H1 (cell line): ENCODE results near the gene XPOT.

Source experiments
- CTCF ChIP-seq, 3 experiments: IDR thresholded peaks; 1 replicate in 2 of 3; 2 replicates in 1 of 3; pipeline versions ENCODE4 v1.5.1 to v1.6.1; 2011; ENCODE audit warnings: low read length in 3 of 3, mild to moderate bottlenecking in 3 of 3, inconsistent platforms in 2 of 3, low read depth in 1 of 3, moderate library complexity in 1 of 3; ENCODE audit not compliant: insufficient read depth in 1 of 3; ENCODE audit errors: control extremely low read depth in 1 of 3
- EZH2 ChIP-seq: fragments of 200-600 bp; sonication (generic); IDR thresholded peaks from 2 replicates; pipeline ENCODE4 v1.7.1; 2012; ENCODE audit warnings: low read depth, mild to moderate bottlenecking, moderate library complexity, low read length, inconsistent platforms; ENCODE audit not compliant: severe bottlenecking
- HDAC6 ChIP-seq: IDR thresholded peaks from one replicate; pipeline ENCODE4 v1.7.1; 2012; ENCODE audit warnings: low read depth, mild to moderate bottlenecking, inconsistent platforms, low read length, moderate library complexity
- SIX5 ChIP-seq: IDR thresholded peaks from 2 replicates; pipeline ENCODE4 v1.6.1; 2011; ENCODE audit warnings: mild to moderate bottlenecking, low read depth, low read length
- SP1 ChIP-seq: IDR thresholded peaks from 2 replicates; pipeline ENCODE4 v1.6.1; 2011; ENCODE audit warnings: low read depth, low read length

- no peak for TF ChIP-seq CTCF (IDR thresholded peaks at IDR 0.05; ENCODE audit: control extremely low read depth in 1 of 3, insufficient read depth in 1 of 3, low read depth in 1 of 3, low read length in 3 of 3)
- no peak for TF ChIP-seq SIX5
- TF ChIP-seq EZH2, result no peak
- no peak for TF ChIP-seq HDAC6
- TF ChIP-seq SP1, result no peak
Measured at GRCh38 chr12:64466178-64466577, 62.0 kb downstream of the XPOT start.
